SK-N-SH treated with all-trans-retinoic acid at 6 μM for 48 hours (cell line): ENCODE data around the gene OCA2.

Source experiments
- CSRNP3 ChIP-seq: fragments of 250-450 bp; sonication (Bioruptor Pico); IDR thresholded peaks from 2 replicates; pipeline ENCODE4 v1.5.1; 2021; ENCODE audit warnings: mild to moderate bottlenecking, moderate library complexity
- GLIS3 ChIP-seq: fragments of 250-450 bp; sonication (Bioruptor Pico); IDR thresholded peaks from 2 replicates; pipeline ENCODE4 v1.5.0; 2020; ENCODE audit warnings: mild to moderate bottlenecking, moderate library complexity
- ISL1 ChIP-seq: fragments of 250-450 bp; sonication (Bioruptor Pico); IDR thresholded peaks from 2 replicates; pipeline ENCODE4 v2.1.2; 2022; ENCODE audit warnings: mild to moderate bottlenecking, moderate library complexity
- PATZ1 ChIP-seq: fragments of 250-450 bp; sonication (Bioruptor Pico); IDR thresholded peaks from 2 replicates; pipeline ENCODE4 v1.8.0; 2020; ENCODE audit warnings: mild to moderate bottlenecking, moderate library complexity, borderline replicate concordance

GRCh38 chr15:27885201-27885600 lies 213.9 kb downstream of the OCA2 start:
- TF ChIP-seq PATZ1 (CRISPR knock-in tag): no peak
- TF ChIP-seq CSRNP3 (CRISPR knock-in tag): no peak
- no peak for TF ChIP-seq ISL1 (CRISPR knock-in tag)
- TF ChIP-seq GLIS3 (CRISPR knock-in tag): no peak
